ENCODE results near the gene CPPED1. TPM values are rescaled to one million over a fixed set of nuclear protein-coding genes. Genes with fewer than 3 reads are reported as not detected.

Gene CPPED1
- total and polyA plus RNA-seq, 2 experiments from 2014 or later, result 6.2 to 7.3 TPM

- TF ChIP-seq CREB1 (CRISPR knock-in tag; IDR thresholded peaks at IDR 0.05; ENCODE audit: low read depth) (no peak), CTCF (conservative IDR thresholded peaks at IDR 0.05; ENCODE audit: low read depth in 2 of 2) (no peak), ZNF331 (CRISPR knock-in tag; IDR thresholded peaks at IDR 0.05; ENCODE audit: low read depth) (no peak), ZNF114 (CRISPR knock-in tag; IDR thresholded peaks at IDR 0.05) (no peak), EZH2phosphoT487 (IDR thresholded peaks at IDR 0.05; ENCODE audit: unreplicated experiment) (no peak), JUNB (IDR thresholded peaks at IDR 0.05; ENCODE audit: unreplicated experiment) (no peak)
Measured at GRCh38 chr16:12690024-12690423, 113.7 kb downstream of the CPPED1 start (continued).

GRCh38 chr16:12688951-12689850 lies 114.5 kb downstream of the CPPED1 start:
- no peaks in the 10 kb centered on the region for H3K36me3 ChIP-seq (ENCODE audit: insufficient read depth)
- Mint-ChIP-seq H3K27me3 (ENCODE audit: insufficient read depth, low read depth, poor library complexity) (peaks cover 3% of the 10 kb centered on the region), H3K4me3 (no peak overlapping the region), H3K4me1 (no peaks in the 10 kb centered on the region), H3K9me3 (no peaks in the 10 kb centered on the region), H3K27ac (no peak overlapping the region), H3K36me3 (ENCODE audit: low read depth) (no peaks in the 10 kb centered on the region; the same call in 2 of the 3 replicates)
- no peaks in the 10 kb centered on the region for H4K20me1 ChIP-seq (replicated peaks; ENCODE audit: insufficient read depth)
- no peaks in the 10 kb centered on the region for H3K27me3 ChIP-seq (ENCODE audit: insufficient read depth)
- DNase-seq (ENCODE audit: low spot score) (no peak), ATAC-seq (no peak)
- no peaks in the 10 kb centered on the region for H3K4me1 ChIP-seq (ENCODE audit: insufficient read depth)
- no peaks in the 10 kb centered on the region for H3F3A ChIP-seq (replicated peaks; ENCODE audit: low read depth)
- H3K79me2 ChIP-seq (replicated peaks; ENCODE audit: insufficient read depth), result no peaks in the 10 kb centered on the region
- no peak overlapping the region for H3K4me2 ChIP-seq
- H3K27ac ChIP-seq (ENCODE audit: low read depth), result no peak overlapping the region
- H3K9me2 ChIP-seq (ENCODE audit: insufficient read depth), result no peaks in the 10 kb centered on the region
- no peak overlapping the region for H3K4me3 ChIP-seq
- no peak overlapping the region for H2AFZ ChIP-seq
- TF ChIP-seq EZH2phosphoT487 (IDR thresholded peaks at IDR 0.05; ENCODE audit: unreplicated experiment), result no peak
- TF ChIP-seq CTCF (conservative IDR thresholded peaks at IDR 0.05; ENCODE audit: low read depth in 2 of 2), result no peak
- TF ChIP-seq CREB1 (CRISPR knock-in tag; IDR thresholded peaks at IDR 0.05; ENCODE audit: low read depth), result no peak
- no peak for TF ChIP-seq ZNF114 (CRISPR knock-in tag; IDR thresholded peaks at IDR 0.05)
- no peak for TF ChIP-seq POLR2AphosphoS5 (IDR thresholded peaks at IDR 0.05; ENCODE audit: low read depth)
- no peak for TF ChIP-seq NANOG (IDR thresholded peaks at IDR 0.05; ENCODE audit: borderline replicate concordance)
- no peak for TF ChIP-seq ZNF331 (CRISPR knock-in tag; IDR thresholded peaks at IDR 0.05; ENCODE audit: low read depth)
- no peak for TF ChIP-seq ZNF462 (CRISPR knock-in tag; IDR thresholded peaks at IDR 0.05)
- no peak for TF ChIP-seq ETS1 (IDR thresholded peaks at IDR 0.05)
- no peak for TF ChIP-seq JUNB (IDR thresholded peaks at IDR 0.05; ENCODE audit: unreplicated experiment)
- TF ChIP-seq EZH2 (IDR thresholded peaks at IDR 0.05; ENCODE audit: low read depth, unreplicated experiment), result no peak

All from GM23338 (cell line).